GM12874 (cell line): ENCODE measurements around the gene VWA5A.

Experiments
- TF ChIP-seq, protein P1 (sequence below): IDR thresholded peaks from 2 replicates; pipeline ENCODE4 v1.5.1; 2011; ENCODE audit warnings: low read depth, mild to moderate bottlenecking, control low read depth, low read length, moderate library complexity; ENCODE audit not compliant: insufficient read depth

The VWA5A gene

DNA sequence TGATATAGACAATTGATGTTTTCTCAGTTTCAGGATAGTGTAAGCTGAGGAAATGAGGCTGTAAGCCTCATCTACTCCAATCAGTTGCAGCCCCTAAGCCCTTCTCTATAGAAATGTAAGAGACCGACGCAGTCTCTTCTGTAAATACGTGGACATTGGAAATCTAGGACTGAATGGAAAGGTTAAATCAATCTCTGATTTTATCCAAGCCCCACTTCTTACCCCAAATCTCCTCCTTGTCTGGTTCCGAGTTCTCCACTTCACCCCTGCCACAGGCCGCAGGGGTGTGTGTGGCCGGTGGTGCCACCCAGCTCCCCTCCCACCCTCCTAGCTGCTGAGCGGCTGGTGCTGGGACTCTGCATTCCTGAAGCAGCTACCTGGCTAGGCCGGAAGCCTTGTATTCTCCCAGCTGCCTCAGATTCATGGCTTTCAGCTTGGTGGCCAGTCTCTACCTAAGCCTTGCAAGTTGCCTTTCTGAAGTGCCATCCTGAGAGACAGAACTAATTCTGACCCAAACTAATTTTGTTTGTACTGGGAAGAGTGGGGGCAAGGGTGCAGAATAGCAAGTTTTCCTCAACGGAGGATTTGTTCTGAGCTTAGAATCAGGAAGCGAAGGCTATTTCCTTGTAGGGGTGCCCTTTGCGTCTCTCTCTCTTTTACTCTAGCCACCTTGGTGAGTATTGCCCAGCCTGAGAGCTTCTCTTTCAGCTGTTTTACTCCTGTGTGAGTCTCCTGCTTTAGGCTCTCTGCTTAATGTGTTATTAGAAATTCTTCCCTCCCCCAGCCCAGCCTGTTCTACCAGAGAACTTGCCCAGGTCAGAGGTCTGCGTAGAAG lies 749 bp downstream of the VWA5A start:
- TF ChIP-seq, protein P1, sequence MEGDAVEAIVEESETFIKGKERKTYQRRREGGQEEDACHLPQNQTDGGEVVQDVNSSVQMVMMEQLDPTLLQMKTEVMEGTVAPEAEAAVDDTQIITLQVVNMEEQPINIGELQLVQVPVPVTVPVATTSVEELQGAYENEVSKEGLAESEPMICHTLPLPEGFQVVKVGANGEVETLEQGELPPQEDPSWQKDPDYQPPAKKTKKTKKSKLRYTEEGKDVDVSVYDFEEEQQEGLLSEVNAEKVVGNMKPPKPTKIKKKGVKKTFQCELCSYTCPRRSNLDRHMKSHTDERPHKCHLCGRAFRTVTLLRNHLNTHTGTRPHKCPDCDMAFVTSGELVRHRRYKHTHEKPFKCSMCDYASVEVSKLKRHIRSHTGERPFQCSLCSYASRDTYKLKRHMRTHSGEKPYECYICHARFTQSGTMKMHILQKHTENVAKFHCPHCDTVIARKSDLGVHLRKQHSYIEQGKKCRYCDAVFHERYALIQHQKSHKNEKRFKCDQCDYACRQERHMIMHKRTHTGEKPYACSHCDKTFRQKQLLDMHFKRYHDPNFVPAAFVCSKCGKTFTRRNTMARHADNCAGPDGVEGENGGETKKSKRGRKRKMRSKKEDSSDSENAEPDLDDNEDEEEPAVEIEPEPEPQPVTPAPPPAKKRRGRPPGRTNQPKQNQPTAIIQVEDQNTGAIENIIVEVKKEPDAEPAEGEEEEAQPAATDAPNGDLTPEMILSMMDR = no peak

DNA sequence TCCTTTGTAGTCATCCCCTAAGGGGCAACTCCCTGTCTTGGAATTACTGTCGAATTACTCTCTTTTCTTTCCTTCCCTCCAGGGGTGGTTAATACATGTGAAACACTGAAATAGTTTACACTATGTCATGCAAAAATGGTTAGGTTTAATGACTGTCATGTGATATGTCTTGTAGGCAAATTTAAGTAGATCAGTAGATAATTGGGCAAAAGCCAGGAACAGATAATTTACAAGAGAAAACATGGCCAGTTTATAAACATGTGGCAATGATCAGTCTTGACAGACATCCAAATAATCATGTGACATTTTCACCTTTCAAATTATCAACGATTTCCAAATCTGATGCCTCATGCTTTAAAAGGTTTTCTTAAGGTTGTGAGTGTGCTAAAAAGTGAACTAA lies 3.9 kb downstream of the VWA5A start:
- TF ChIP-seq, protein P1 = no peak

DNA sequence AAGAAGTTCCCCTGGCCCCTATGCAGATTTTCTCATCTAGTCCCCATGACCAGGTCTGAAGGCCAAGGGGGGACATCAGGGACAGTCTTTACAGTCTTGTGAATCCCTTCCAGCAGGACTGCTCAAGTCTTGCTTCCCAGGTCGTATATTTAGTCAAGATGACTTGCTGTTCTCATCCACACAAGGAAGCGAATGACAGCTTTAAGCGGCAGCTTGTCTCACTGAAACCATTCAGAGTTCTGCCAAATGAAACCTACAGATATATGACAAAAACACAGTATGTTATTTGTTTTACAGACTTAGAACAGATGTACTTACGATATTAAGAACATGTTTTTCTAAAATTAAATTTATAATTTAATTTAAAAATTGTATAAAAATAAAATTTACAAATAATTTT lies 5.6 kb downstream of the VWA5A start:
- TF ChIP-seq, protein P1 = no peak

DNA sequence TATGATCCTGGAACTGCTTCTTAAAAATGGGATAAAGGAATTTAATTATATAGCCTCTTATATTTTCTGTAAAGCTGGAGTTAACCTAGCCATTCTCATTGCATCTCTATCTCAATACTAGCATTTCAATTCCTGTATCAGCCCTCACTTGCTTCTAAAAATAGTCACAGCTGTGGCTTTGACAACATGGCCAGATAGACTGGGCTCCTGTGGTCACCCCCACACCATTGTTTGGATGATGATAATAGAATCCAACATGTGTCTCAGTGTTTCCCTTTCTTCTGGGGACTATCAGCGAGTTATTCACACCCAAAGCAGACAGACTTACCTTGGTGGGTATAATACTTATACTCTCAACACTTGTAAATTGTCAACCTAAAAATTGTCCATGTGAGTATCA lies 6.9 kb downstream of the VWA5A start:
- TF ChIP-seq, protein P1 = no peak

DNA sequence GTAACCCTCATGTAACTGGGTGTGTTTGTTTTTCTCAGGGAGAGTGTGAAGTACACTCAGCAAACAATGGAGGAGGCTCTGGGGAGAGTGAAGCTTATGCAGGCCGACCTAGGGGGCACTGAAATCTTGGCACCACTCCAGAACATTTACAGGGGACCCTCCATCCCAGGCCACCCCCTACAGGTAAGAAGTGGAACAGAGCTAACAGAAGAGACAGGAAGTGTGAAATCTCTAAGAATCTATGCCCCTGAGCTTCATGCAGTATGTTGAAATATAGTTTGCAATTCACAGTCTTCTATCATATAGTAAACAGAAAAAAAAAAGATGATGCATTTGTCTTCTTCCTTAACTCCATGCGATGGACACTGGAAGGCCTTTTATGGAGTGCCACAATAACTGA lies 8.4 kb downstream of the VWA5A start:
- TF ChIP-seq, protein P1 = peak; percentile 28; the same call in 1 of the 2 replicates

DNA sequence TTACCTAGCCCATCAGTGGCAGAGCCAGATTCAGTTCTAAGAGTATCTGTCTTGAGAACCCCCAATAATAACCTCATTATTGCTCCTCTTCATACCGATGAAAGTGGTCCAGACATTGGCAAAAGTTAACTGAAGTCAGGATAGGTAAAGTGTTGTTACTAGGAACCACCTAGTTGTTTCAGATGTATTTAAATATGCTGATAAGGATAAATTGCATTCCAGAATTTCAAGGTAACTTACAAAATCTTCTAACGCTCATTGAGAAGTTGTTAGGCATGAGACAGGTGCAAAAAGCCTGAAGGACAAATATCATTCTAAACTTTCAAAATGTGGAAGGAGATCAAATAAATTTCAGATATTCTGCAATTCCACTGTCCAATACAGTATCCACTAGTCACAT lies 27.8 kb downstream of the VWA5A start:
- TF ChIP-seq, protein P1 = no peak

DNA sequence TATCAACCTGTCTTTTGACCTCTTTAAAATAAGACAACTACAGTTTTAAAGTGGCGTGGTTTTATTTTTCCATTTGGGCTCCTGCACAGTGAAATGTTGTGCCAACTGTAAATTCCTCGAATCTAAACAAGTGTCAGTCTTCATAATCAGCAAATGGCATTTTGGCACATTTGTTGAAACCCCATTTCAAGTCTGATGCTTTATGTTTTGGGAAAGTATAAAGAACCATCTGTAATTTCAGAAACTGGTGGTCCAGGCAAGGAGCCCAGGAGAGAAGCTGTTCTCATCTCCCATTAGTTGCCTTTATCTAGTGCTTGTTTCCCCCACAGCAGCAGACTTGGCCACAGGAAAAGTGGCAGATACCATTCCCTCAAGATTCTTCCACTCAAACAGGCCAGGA lies 32.7 kb downstream of the VWA5A start:
- TF ChIP-seq, protein P1 = no peak

DNA sequence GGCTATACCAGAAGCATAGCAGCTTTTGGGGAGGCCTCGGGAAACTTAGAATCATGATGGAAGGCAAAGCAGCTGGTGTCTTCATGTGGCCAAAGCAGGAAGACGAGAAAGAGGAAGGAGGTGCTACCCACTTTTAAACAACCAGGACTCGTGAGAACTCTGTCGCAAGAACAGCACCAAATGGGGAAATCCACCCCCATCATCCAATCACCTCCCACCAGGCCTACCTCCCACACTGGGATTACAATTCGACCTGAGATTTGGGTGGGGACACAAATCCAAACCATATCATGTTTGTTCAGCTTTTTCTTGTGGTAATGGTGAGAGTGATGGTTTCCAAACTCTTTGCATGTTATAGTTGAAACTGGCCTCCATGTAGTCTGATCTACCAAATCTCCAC lies 35.4 kb downstream of the VWA5A start:
- TF ChIP-seq, protein P1 = no peak
